GM19193 (cell line): ENCODE data around the gene CDH23.

ENCODE experiments used
- POLR2A ChIP-seq: IDR thresholded peaks from 4 replicates; pipeline ENCODE4 v1.6.1; 2011; ENCODE audit not compliant: insufficient read depth, insufficient read length; ENCODE audit errors: extremely low read depth

CDH23 gene

GRCh38 chr10:71573562-71574518 lies 177.1 kb downstream of the CDH23 start:
- TF ChIP-seq POLR2A, result no peak

GRCh38 chr10:71575451-71575850 lies 178.7 kb downstream of the CDH23 start:
- no peak for TF ChIP-seq POLR2A

- no peak for TF ChIP-seq POLR2A
Observed at GRCh38 chr10:71575934-71576801, 179.4 kb downstream of the CDH23 start.

- no peak for TF ChIP-seq POLR2A
Observed at GRCh38 chr10:71576842-71577241, 180.1 kb downstream of the CDH23 start.

- no peak for TF ChIP-seq POLR2A
Observed at GRCh38 chr10:71577345-71577744, 180.6 kb downstream of the CDH23 start.

GRCh38 chr10:71578069-71578468 lies 181.3 kb downstream of the CDH23 start:
- TF ChIP-seq POLR2A, result no peak

- no peak for TF ChIP-seq POLR2A
Observed at GRCh38 chr10:71579668-71580067, 182.9 kb downstream of the CDH23 start.

GRCh38 chr10:71580415-71580814 lies 183.7 kb downstream of the CDH23 start:
- TF ChIP-seq POLR2A, result no peak

- TF ChIP-seq POLR2A, result no peak
Observed at GRCh38 chr10:71580926-71581325, 184.2 kb downstream of the CDH23 start.

GRCh38 chr10:71581376-71581775 lies 184.7 kb downstream of the CDH23 start:
- TF ChIP-seq POLR2A, result no peak

- no peak for TF ChIP-seq POLR2A
Observed at GRCh38 chr10:71582019-71582418, 185.3 kb downstream of the CDH23 start.

GRCh38 chr10:71582506-71583475 lies 186.1 kb downstream of the CDH23 start:
- no peak for TF ChIP-seq POLR2A

GRCh38 chr10:71584461-71584860 lies 187.7 kb downstream of the CDH23 start:
- TF ChIP-seq POLR2A, result no peak

- TF ChIP-seq POLR2A, result no peak
Observed at GRCh38 chr10:71584902-71585563, 188.3 kb downstream of the CDH23 start.
